T-cell (primary cell): ENCODE data around the gene FOXJ1. TPM values are rescaled to one million over a fixed set of nuclear protein-coding genes. Genes with fewer than 3 reads are reported as not detected.

Source experiments
- ATAC-seq, 4 experiments: fragments of 200-7000 bp in 3 of 4; fragments of 150-1000 bp in 1 of 4; cut with Tn5 transposase; replicated peaks in 1 of 4; 1 replicate in 3 of 4; 2 replicates in 1 of 4; pipeline ENCODE4 v1.10.0; 2021; ENCODE audit warnings: moderate library complexity in 3 of 4, mild to moderate bottlenecking in 2 of 4, moderate number of reproducible peaks in 1 of 4
- CTCF ChIA-PET, 2 donors: fragments of 300-600 bp; sonication (Branson Sonifier 250); formaldehyde crosslinking; loops; one replicate each; lab custom pipeline; 2022; ENCODE audit warnings: antibody characterized with exemption in 2 of 2; lab: Charles Lee
- POLR2A ChIA-PET, 2 donors: fragments of 300-600 bp; sonication (Branson Sonifier 250); formaldehyde crosslinking; loops; one replicate each; lab custom pipeline; 2022; ENCODE audit warnings: antibody characterized with exemption in 2 of 2; lab: Charles Lee
- DNase-seq, 35 experiments: peaks; one replicate each; pipeline versions ENCODE4 v3.0.0 to v3.0.0-alpha.2; 2013 to 2023
- H3K27ac ChIP-seq: one replicate; pipeline ENCODE4 v1.5.1; 2013; ENCODE audit warnings: low read length
- H3K27me3 ChIP-seq, 2 experiments: replicated peaks in 1 of 2; 1 replicate in 1 of 2; 2 replicates in 1 of 2; pipeline versions ENCODE4 v1.6.1 to v1.7.0; 2013; ENCODE audit warnings: low read length in 1 of 2, mixed read lengths in 1 of 2; ENCODE audit not compliant: control insufficient read depth in 2 of 2, insufficient read depth in 2 of 2; ENCODE audit errors: extremely low read depth in 1 of 2
- H3K36me3 ChIP-seq, 2 donors: 1 replicate in 1 of 2; 2 replicates in 1 of 2; pipeline versions ENCODE4 v1.6.1 to v1.7.0; 2013; ENCODE audit warnings: low read length in 1 of 2; ENCODE audit not compliant: control insufficient read depth in 2 of 2, insufficient read depth in 1 of 2; ENCODE audit errors: extremely low read depth in 1 of 2
- H3K4me1 ChIP-seq, 2 experiments: 1 replicate in 1 of 2; 2 replicates in 1 of 2; pipeline versions ENCODE4 v1.6.1 to v1.7.0; 2013; ENCODE audit warnings: low read length in 2 of 2, mixed read lengths in 1 of 2; ENCODE audit not compliant: insufficient read depth in 2 of 2, control insufficient read depth in 1 of 2; ENCODE audit errors: extremely low read depth in 1 of 2
- H3K4me3 ChIP-seq, 2 donors: 1 replicate in 1 of 2; 2 replicates in 1 of 2; pipeline versions ENCODE4 v1.5.1 to v1.7.0; 2013; ENCODE audit warnings: mild to moderate bottlenecking in 2 of 2, low read length in 1 of 2, moderate library complexity in 1 of 2; ENCODE audit not compliant: control insufficient read depth in 1 of 2; ENCODE audit errors: extremely low read depth in 1 of 2
- H3K9me3 ChIP-seq: 2 replicates; pipeline ENCODE4 v1.7.0; 2013
- H3K27ac Mint-ChIP-seq, 2 donors: one replicate each; pipeline ENCODE4 v1.8.0; 2020 to 2021; ENCODE audit warnings: mild to moderate bottlenecking in 2 of 2, mixed read lengths in 2 of 2
- H3K27me3 Mint-ChIP-seq, 2 donors: one replicate each; pipeline ENCODE4 v1.8.0; 2021 to 2022; ENCODE audit warnings: mixed read lengths in 2 of 2
- H3K36me3 Mint-ChIP-seq: one replicate; pipeline ENCODE4 v1.8.0; 2021; ENCODE audit warnings: mixed read lengths
- H3K4me1 Mint-ChIP-seq, 3 donors: one replicate each; pipeline ENCODE4 v1.8.0; 2020 to 2022; ENCODE audit warnings: mixed read lengths in 3 of 3, mild to moderate bottlenecking in 1 of 3
- H3K4me3 Mint-ChIP-seq, 3 donors: one replicate each; pipeline ENCODE4 v1.8.0; 2020 to 2022; ENCODE audit warnings: mild to moderate bottlenecking in 3 of 3, mixed read lengths in 3 of 3, moderate library complexity in 3 of 3
- H3K9me3 Mint-ChIP-seq, 3 donors: one replicate each; pipeline ENCODE4 v1.8.0; 2020 to 2022; ENCODE audit warnings: mixed read lengths in 3 of 3
- WGBS: methylation state at CpG from one replicate; pipeline ENCODE4 v1.1.5; 2013; ENCODE audit warnings: missing lambda C conversion rate; ENCODE audit not compliant: insufficient coverage; 5-methylcytosine and 5-hydroxymethylcytosine counted together
- total RNA-seq, 35 experiments: library from RNA in 6 of 35; stranded (reverse) in 6 of 35; fragments of 120-200 nt in 1 of 35; gene quantifications; one replicate each; pipeline versions ENCODE4 v1.2.1 to v1.2.4 and lab custom pipeline; 2013 to 2026

FOXJ1 gene
- total RNA-seq, 5 donors from 2014 or later (not counting 1 experiment from before 2014, with no cell fraction given) = 0.99 to 3.0 (median 1.7) TPM

- Histone ChIP-seq H3K9me3 (no peaks in the 10 kb centered on the region), H3K36me3 (peaks cover 19 to 78% of the 10 kb centered on the region in 2 donors)
- POLR2A ChIA-PET = no interaction called here
Observed at GRCh38 chr17:76095943-76096342, 45.1 kb downstream of the FOXJ1 start.

GRCh38 chr17:76094046-76094445 lies 47.0 kb downstream of the FOXJ1 start:
- H3K4me3 Mint-ChIP-seq = no peak overlapping the region
- peaks cover 0 to 14% of the 10 kb centered on the region in 2 experiments for H3K4me1 ChIP-seq
- ATAC-seq (no peak), DNase-seq (no peak)
- peaks cover 23 to 88% of the 10 kb centered on the region in 2 donors for H3K36me3 ChIP-seq
- H3K4me3 ChIP-seq = no peak overlapping the region
- no peak overlapping the region for H3K27ac ChIP-seq
- WGBS = 92% methylated on average over 6 of the region's 11 CpGs
- H3K27me3 ChIP-seq = no peaks in the 10 kb centered on the region
- H3K27me3 Mint-ChIP-seq = no peaks in the 10 kb centered on the region
- H3K27ac Mint-ChIP-seq = no peak overlapping the region
- POLR2A ChIA-PET = interaction anchor here in 1 of 2 donors (0.7 kb wide), 1 partner anchor 146 kb away, joined by 3 read pairs; the partner anchor contains the start of gene RNF157
- H3K9me3 Mint-ChIP-seq = no peaks in the 10 kb centered on the region
- H3K9me3 ChIP-seq = no peaks in the 10 kb centered on the region
- H3K4me1 Mint-ChIP-seq = peaks cover 4 to 8% (median 4%) of the 10 kb centered on the region in 3 donors
- H3K36me3 Mint-ChIP-seq = peaks cover 29% of the 10 kb centered on the region
- CTCF ChIA-PET = interaction anchor here in 1 of 2 donors (0.6 kb wide), 1 partner anchor 93 kb away, joined by 3 read pairs; the partner anchor contains the start of gene CDK3

More at GRCh38 chr17:76095943-76096342, 45.1 kb downstream of the FOXJ1 start:
- peaks cover 38% of the 10 kb centered on the region for H3K36me3 Mint-ChIP-seq
- no peaks in the 10 kb centered on the region for H3K9me3 Mint-ChIP-seq
- peaks cover 0 to 14% of the 10 kb centered on the region in 2 experiments for H3K4me1 ChIP-seq
- no peak overlapping the region for H3K27ac Mint-ChIP-seq
- ATAC-seq = no peak
- H3K27me3 Mint-ChIP-seq = no peaks in the 10 kb centered on the region
- H3K27ac ChIP-seq = no peak overlapping the region
- DNase-seq = no peak
- CTCF ChIA-PET = interaction anchor here in 1 of 2 donors (0.9 kb wide), 1 partner anchor 27 kb away, joined by 4 read pairs; no protein-coding TSS in a partner anchor
- no peak overlapping the region for H3K4me3 ChIP-seq
- 98% methylated on average over 12 of the region's 13 CpGs for WGBS
- no peaks in the 10 kb centered on the region for H3K27me3 ChIP-seq
- H3K4me1 Mint-ChIP-seq = peaks cover 9 to 13% (median 12%) of the 10 kb centered on the region in 3 donors
- H3K4me3 Mint-ChIP-seq = no peak overlapping the region

GRCh38 chr17:76092526-76093413 lies 48.3 kb downstream of the FOXJ1 start:
- Histone ChIP-seq H3K4me3 (no peak overlapping the region), H3K27ac (no peak overlapping the region), H3K36me3 (peaks cover 23 to 91% of the 10 kb centered on the region in 2 donors), H3K9me3 (no peaks in the 10 kb centered on the region), H3K4me1 (peaks cover 0 to 14% of the 10 kb centered on the region in 2 experiments), H3K27me3 (no peaks in the 10 kb centered on the region)
- DNase-seq (no peak), ATAC-seq (no peak)
- POLR2A ChIA-PET = no interaction called here
- Mint-ChIP-seq H3K4me1 (peaks cover 4 to 8% (median 4%) of the 10 kb centered on the region in 3 donors), H3K9me3 (no peaks in the 10 kb centered on the region), H3K4me3 (no peak overlapping the region), H3K27me3 (no peaks in the 10 kb centered on the region), H3K36me3 (peaks cover 32% of the 10 kb centered on the region), H3K27ac (no peak overlapping the region)
- CTCF ChIA-PET = interaction anchor here in 1 of 2 donors (0.6 kb wide), 1 partner anchor 1602 kb away, joined by 3 read pairs; no protein-coding TSS in a partner anchor
- 95% methylated on average over 16 of the region's 20 CpGs for WGBS

GRCh38 chr17:76091526-76092286 lies 49.3 kb downstream of the FOXJ1 start:
- Histone ChIP-seq H3K4me3 (no peak overlapping the region), H3K4me1 (peaks cover 0 to 14% of the 10 kb centered on the region in 2 experiments), H3K27ac (no peak overlapping the region), H3K36me3 (peaks cover 31 to 92% of the 10 kb centered on the region in 2 donors), H3K9me3 (no peaks in the 10 kb centered on the region), H3K27me3 (no peaks in the 10 kb centered on the region)
- ChIA-PET CTCF (interaction anchor here in 1 of 2 donors (0.6 kb wide), 1 partner anchor 87 kb away, joined by 3 read pairs; no protein-coding TSS in a partner anchor), POLR2A (interaction anchor here in 1 of 2 donors (0.6 kb wide), 1 partner anchor 746 kb away, joined by 4 read pairs; no protein-coding TSS in a partner anchor)
- H3K4me3 Mint-ChIP-seq = peak overlapping the region; percentile 49 to 58 (median 51)
- no peaks in the 10 kb centered on the region for H3K9me3 Mint-ChIP-seq
- H3K27ac Mint-ChIP-seq = peak overlapping the region; percentile 81 to 82
- ATAC-seq (peak; percentile 48 to 72 (median 68)), DNase-seq (peak in 2 of 35 experiments; percentile 15 to 33)
- no peaks in the 10 kb centered on the region for H3K27me3 Mint-ChIP-seq
- peaks cover 27% of the 10 kb centered on the region for H3K36me3 Mint-ChIP-seq
- 89% methylated on average over 9 of the region's 23 CpGs for WGBS
- H3K4me1 Mint-ChIP-seq = peaks cover 4 to 8% (median 4%) of the 10 kb centered on the region in 3 donors

GRCh38 chr17:76090517-76091129 lies 50.4 kb downstream of the FOXJ1 start:
- H3K36me3 ChIP-seq = peaks cover 25 to 93% of the 10 kb centered on the region in 2 donors
- POLR2A ChIA-PET = no interaction called here
- H3K9me3 Mint-ChIP-seq = no peaks in the 10 kb centered on the region

More at GRCh38 chr17:76090517-76091129, 50.4 kb downstream of the FOXJ1 start:
- H3K9me3 ChIP-seq = no peaks in the 10 kb centered on the region
- Mint-ChIP-seq H3K27me3 (no peaks in the 10 kb centered on the region), H3K4me1 (peaks cover 0 to 5% (median 4%) of the 10 kb centered on the region in 3 donors), H3K4me3 (no peak overlapping the region), H3K27ac (no peak overlapping the region), H3K36me3 (peaks cover 22% of the 10 kb centered on the region)
- H3K4me1 ChIP-seq = peaks cover 0 to 14% of the 10 kb centered on the region in 2 experiments
- ATAC-seq = no peak
- CTCF ChIA-PET = no interaction called here
- no peak overlapping the region for H3K4me3 ChIP-seq
- WGBS = 92% methylated on average over 8 of the region's 17 CpGs
- DNase-seq = no peak
- H3K27ac ChIP-seq = no peak overlapping the region
- no peaks in the 10 kb centered on the region for H3K27me3 ChIP-seq
